ENCODE results near the gene NFE2L2.

The NFE2L2 gene

GRCh38 chr2:177279847-177280246 is 15.3 kb upstream of the NFE2L2 start:
- H3K4me3 ChIP-seq (ENCODE audit: low read depth, low read length) = no peak overlapping the region
- TF ChIP-seq CTCF (IDR thresholded peaks at IDR 0.05; ENCODE audit: borderline replicate concordance, insufficient read depth, low read depth, low read length) = no peak

- TF ChIP-seq CTCF (IDR thresholded peaks at IDR 0.05; ENCODE audit: borderline replicate concordance, insufficient read depth, low read depth, low read length) = no peak
- H3K4me3 ChIP-seq (ENCODE audit: low read depth, low read length) = no peak overlapping the region
Measured at GRCh38 chr2:177275743-177276055, 11.2 kb upstream of the NFE2L2 start.

GRCh38 chr2:177275040-177275742 is 10.7 kb upstream of the NFE2L2 start:
- no peak overlapping the region for H3K4me3 ChIP-seq (ENCODE audit: low read depth, low read length)
- no peak for TF ChIP-seq CTCF (IDR thresholded peaks at IDR 0.05; ENCODE audit: borderline replicate concordance, insufficient read depth, low read depth, low read length)

- H3K4me3 ChIP-seq (ENCODE audit: low read depth, low read length) = no peak overlapping the region
- no peak for TF ChIP-seq CTCF (IDR thresholded peaks at IDR 0.05; ENCODE audit: borderline replicate concordance, insufficient read depth, low read depth, low read length)
Measured at GRCh38 chr2:177273408-177273807, 8.9 kb upstream of the NFE2L2 start.

GRCh38 chr2:177272765-177273164 is 8.2 kb upstream of the NFE2L2 start:
- no peak for TF ChIP-seq CTCF (IDR thresholded peaks at IDR 0.05; ENCODE audit: borderline replicate concordance, insufficient read depth, low read depth, low read length)
- H3K4me3 ChIP-seq (ENCODE audit: low read depth, low read length) = no peak overlapping the region

- TF ChIP-seq CTCF (IDR thresholded peaks at IDR 0.05; ENCODE audit: borderline replicate concordance, insufficient read depth, low read depth, low read length) = no peak
Measured at GRCh38 chr2:177271981-177272666, 7.6 kb upstream of the NFE2L2 start.

GRCh38 chr2:177270531-177270930 is 6.0 kb upstream of the NFE2L2 start:
- no peak overlapping the region for H3K4me3 ChIP-seq (ENCODE audit: low read depth, low read length)
- no peak for TF ChIP-seq CTCF (IDR thresholded peaks at IDR 0.05; ENCODE audit: borderline replicate concordance, insufficient read depth, low read depth, low read length)

More at GRCh38 chr2:177271981-177272666, 7.6 kb upstream of the NFE2L2 start:
- no peak overlapping the region for H3K4me3 ChIP-seq (ENCODE audit: low read depth, low read length)
